ENCODE data around the gene ANKMY1.

DNA sequence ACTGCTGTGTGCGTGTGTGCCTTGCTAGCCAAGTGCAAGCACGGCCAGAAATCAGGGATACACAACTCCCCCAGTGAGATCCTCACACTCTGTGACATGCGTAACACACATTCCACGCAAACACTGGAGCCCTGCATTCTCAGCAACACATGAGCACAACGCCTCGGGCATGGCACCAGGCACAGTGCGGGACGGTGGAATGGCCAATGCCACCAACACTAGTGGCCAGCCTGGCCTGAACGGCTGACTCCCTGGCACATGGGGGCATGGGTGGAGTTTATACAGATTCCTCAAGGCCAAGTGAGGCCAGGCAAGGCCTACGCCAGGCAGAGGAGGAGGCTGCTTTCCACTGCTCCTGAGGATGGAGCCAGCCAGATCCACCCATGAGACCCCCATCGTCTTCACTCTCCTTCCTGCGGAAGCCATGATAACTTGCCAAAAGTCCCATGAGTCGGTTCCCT lies 56.2 kb downstream of the ANKMY1 start:
- no peak for TF ChIP-seq SUZ12 (IDR thresholded peaks at IDR 0.05; ENCODE audit: extremely low read depth, insufficient read depth, insufficient read length)
- no peak for TF ChIP-seq YY1 (IDR thresholded peaks at IDR 0.05; ENCODE audit: insufficient read depth, insufficient read length)
- no peak for TF ChIP-seq ZNF274 (IDR thresholded peaks at IDR 0.05; ENCODE audit: low read depth, low read length)

Data from NT2/D1 (cell line).